ENCODE data around the gene C17orf67. TPM values are rescaled to one million over a fixed set of nuclear protein-coding genes. Genes with fewer than 3 reads are reported as not detected.

Gene C17orf67
- total RNA-seq, 4 donors from 2014 or later: 0.27 to 1.3 TPM; not detected in 2

DNA sequence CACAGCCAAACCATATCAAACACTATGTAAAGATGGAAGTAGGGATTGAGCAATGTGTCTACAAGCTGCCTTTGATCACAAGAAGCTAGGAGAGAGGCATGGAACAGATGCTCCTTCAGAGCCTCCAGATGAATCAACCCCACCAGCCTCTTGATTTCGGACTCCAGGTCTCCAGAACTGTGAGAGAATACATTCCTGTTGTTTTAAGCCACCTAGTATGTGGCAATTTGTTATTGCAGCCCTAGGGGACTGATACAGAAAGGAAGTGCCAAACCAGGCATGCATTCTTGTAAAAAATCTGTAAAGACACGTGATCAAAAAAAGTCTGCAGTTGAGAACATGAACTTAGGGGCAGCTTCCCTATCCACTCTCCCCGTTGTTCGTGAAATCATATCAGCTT lies 91.1 kb downstream of the C17orf67 start:
- no peak for TF ChIP-seq POLR2A (IDR thresholded peaks at IDR 0.05)
- TF ChIP-seq POLR2AphosphoS5 (IDR thresholded peaks at IDR 0.05): no peak
- no peak for TF ChIP-seq EP300 (IDR thresholded peaks at IDR 0.05; ENCODE audit: low read depth)
- TF ChIP-seq, protein P1, sequence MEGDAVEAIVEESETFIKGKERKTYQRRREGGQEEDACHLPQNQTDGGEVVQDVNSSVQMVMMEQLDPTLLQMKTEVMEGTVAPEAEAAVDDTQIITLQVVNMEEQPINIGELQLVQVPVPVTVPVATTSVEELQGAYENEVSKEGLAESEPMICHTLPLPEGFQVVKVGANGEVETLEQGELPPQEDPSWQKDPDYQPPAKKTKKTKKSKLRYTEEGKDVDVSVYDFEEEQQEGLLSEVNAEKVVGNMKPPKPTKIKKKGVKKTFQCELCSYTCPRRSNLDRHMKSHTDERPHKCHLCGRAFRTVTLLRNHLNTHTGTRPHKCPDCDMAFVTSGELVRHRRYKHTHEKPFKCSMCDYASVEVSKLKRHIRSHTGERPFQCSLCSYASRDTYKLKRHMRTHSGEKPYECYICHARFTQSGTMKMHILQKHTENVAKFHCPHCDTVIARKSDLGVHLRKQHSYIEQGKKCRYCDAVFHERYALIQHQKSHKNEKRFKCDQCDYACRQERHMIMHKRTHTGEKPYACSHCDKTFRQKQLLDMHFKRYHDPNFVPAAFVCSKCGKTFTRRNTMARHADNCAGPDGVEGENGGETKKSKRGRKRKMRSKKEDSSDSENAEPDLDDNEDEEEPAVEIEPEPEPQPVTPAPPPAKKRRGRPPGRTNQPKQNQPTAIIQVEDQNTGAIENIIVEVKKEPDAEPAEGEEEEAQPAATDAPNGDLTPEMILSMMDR (IDR thresholded peaks at IDR 0.05): no peak
- WGBS, 2 donors (ENCODE audit: low coverage in 1 of 2): 74 to 81% methylated on average over 3 to 4 of the region's 4 CpGs
- DNase-seq: no peak
- no peaks in the 10 kb centered on the region for H3K4me1 ChIP-seq
- intact Hi-C loops (cut with DNase I; ENCODE audit: low total_unique reads) (no loop called here), in situ Hi-C loops (cut with MboI; ENCODE audit: low pct_ligation_motif_present in 1 of 4, low pct_unique_long_range_greater_than_20kb in 1 of 4, low sequenced_read_pairs in 3 of 4) (no loop called here)
- H3K4me3 ChIP-seq: no peak overlapping the region
- H3K36me3 ChIP-seq: no peaks in the 10 kb centered on the region
- no peak overlapping the region for H3K27ac ChIP-seq
- H3K9me3 ChIP-seq: no peaks in the 10 kb centered on the region
- no peaks in the 10 kb centered on the region for H3K27me3 ChIP-seq

Small RNAs within 50 kb of the gene (small RNA-seq; reads per million reads assigned to genes)
- 0 reads per million in 4 donors for gene RNU6-1158P

Other genes starting within 250 kb of the C17orf67 start
- gene NOG, start 240.2 kb downstream of the C17orf67 start, total RNA-seq: not detected
- 10 to 100 TPM in 2 of 4 donors, 1 to 10 TPM in 2; 2.6 to 35.9 (median 11.4) TPM for gene DGKE, start 231 bp upstream of the C17orf67 start, total RNA-seq
- gene TRIM25, start 80.1 kb upstream of the C17orf67 start, total RNA-seq: 100 to 1,000 TPM in 2 of 4 donors, 10 to 100 TPM in 2; 67.5 to 251 (median 97.7) TPM
- 10 to 100 TPM in 2 of 4 donors, 1 to 10 TPM in 2; 1.5 to 12.2 (median 8.2) TPM for gene COIL, start 127.1 kb upstream of the C17orf67 start, total RNA-seq
- gene SCPEP1, start 144.2 kb upstream of the C17orf67 start, total RNA-seq: 10 to 100 TPM; 13.1 to 39.7 (median 20.3) TPM